GM12878 (cell line): ENCODE data around the gene PSMD4. TPM values are rescaled to one million over a fixed set of nuclear protein-coding genes. Genes with fewer than 3 reads are reported as not detected.
A peak's percentile ranks its signal among the peaks of the same experiment; 100 is the strongest.

Source experiments
- BCL11A ChIP-seq: IDR thresholded peaks from 2 replicates; pipeline ENCODE4 v1.6.1; 2011; ENCODE audit warnings: low read depth, low read length
- BCL3 ChIP-seq: IDR thresholded peaks from 2 replicates; pipeline ENCODE4 v1.6.1; 2011; ENCODE audit warnings: borderline replicate concordance, low read depth, mild to moderate bottlenecking, moderate library complexity, low read length; ENCODE audit not compliant: insufficient read depth, poor library complexity, severe bottlenecking
- CHD4 ChIP-seq: fragments of 200-600 bp; sonication (generic); IDR thresholded peaks from 2 replicates; pipeline ENCODE4 v1.6.1; 2016; ENCODE audit warnings: mild to moderate bottlenecking
- CTCF ChIP-seq, 3 experiments: IDR thresholded peaks in 2 of 3; conservative IDR thresholded peaks in 1 of 3; 2 replicates each; pipeline ENCODE4 v1.5.1; 2011; ENCODE audit warnings: low read depth in 3 of 3, low read length in 3 of 3, mild to moderate bottlenecking in 3 of 3, control low read depth in 2 of 3, moderate library complexity in 2 of 3, inconsistent platforms in 1 of 3, mixed read lengths in 1 of 3; ENCODE audit not compliant: control insufficient read depth in 2 of 3, insufficient read depth in 1 of 3; ENCODE audit errors: extremely low read depth in 1 of 3
- HDGF ChIP-seq: fragments of 450-650 bp; IDR thresholded peaks from 2 replicates; pipeline ENCODE4 v1.6.1; 2016; ENCODE audit warnings: antibody characterized with exemption
- IRF4 ChIP-seq: IDR thresholded peaks from 2 replicates; pipeline ENCODE4 v1.6.1; 2011; ENCODE audit warnings: low read depth, low read length
- MEF2B ChIP-seq: fragments of 450-650 bp; IDR thresholded peaks from 2 replicates; pipeline ENCODE4 v1.6.1; 2018; ENCODE audit warnings: mild to moderate bottlenecking, moderate library complexity; ENCODE audit not compliant: partially characterized antibody, poor library complexity, severe bottlenecking
- MTA2 ChIP-seq: fragments of 450-650 bp; IDR thresholded peaks from 2 replicates; pipeline ENCODE4 v1.6.1; 2016; ENCODE audit warnings: low read depth, mild to moderate bottlenecking, moderate library complexity
- NFIC ChIP-seq: IDR thresholded peaks from 2 replicates; pipeline ENCODE4 v1.6.1; 2012; ENCODE audit warnings: low read depth, mild to moderate bottlenecking, inconsistent platforms, low read length, moderate library complexity
- NRF1 ChIP-seq: conservative IDR thresholded peaks from 2 replicates; pipeline ENCODE4 v1.6.1; 2011; ENCODE audit warnings: mild to moderate bottlenecking, low read depth, low read length, improper control_type of control experiment
- PBX3 ChIP-seq: IDR thresholded peaks from 2 replicates; pipeline ENCODE4 v1.6.1; 2011; ENCODE audit warnings: mild to moderate bottlenecking, low read depth, low read length, moderate library complexity; ENCODE audit not compliant: insufficient replicate concordance
- POLR2A ChIP-seq: IDR thresholded peaks from 2 replicates; pipeline ENCODE4 v1.6.1; 2011; ENCODE audit warnings: low read depth, mild to moderate bottlenecking, low read length
- SIX5 ChIP-seq: IDR thresholded peaks from 2 replicates; pipeline ENCODE4 v1.6.1; 2011; ENCODE audit warnings: mild to moderate bottlenecking, low read depth, low read length, moderate library complexity; ENCODE audit not compliant: severe bottlenecking
- SREBF1 ChIP-seq: IDR thresholded peaks from 2 replicates; pipeline ENCODE4 v1.6.1; 2012; ENCODE audit warnings: mild to moderate bottlenecking, low read length
- ZBTB33 ChIP-seq: fragments of 450-650 bp; IDR thresholded peaks from 2 replicates; pipeline ENCODE4 v1.6.1; 2017; ENCODE audit warnings: mild to moderate bottlenecking
- ZNF24 ChIP-seq: fragments of 450-650 bp; IDR thresholded peaks from 2 replicates; pipeline ENCODE4 v1.6.1; 2017; ENCODE audit warnings: antibody characterized with exemption, mild to moderate bottlenecking
- polyA plus RNA-seq, 11 experiments: library from polyadenylated mRNA; depleted of rRNA in 4 of 11; unstranded in 6 of 11; stranded (reverse) in 5 of 11; fragments of >200 nt; fragmentation: Nextera tagmentation in 4 of 11; fragmentation: Illumina TruSeq in 1 of 11; extraction: Ambion mirVana in 4 of 11; extraction: Trizol in 1 of 11; gene quantifications; 1 replicate in 1 of 11; 2 replicates in 10 of 11; pipeline versions ENCODE4 v1.2.1 to v1.2.3, GENCODE V29; 2011 to 2016; ENCODE audit warnings: inconsistent platforms in 2 of 11, missing spikeins in 2 of 11, low read depth in 1 of 11
- total RNA-seq, 4 experiments: library from RNA; depleted of rRNA in 3 of 4; stranded (reverse); fragments of >200 nt in 3 of 4; fragmentation: Illumina TruSeq in 1 of 4; extraction: Trizol in 1 of 4; gene quantifications; 2 replicates each; pipeline versions ENCODE4 v1.2.1 to v1.2.3, GENCODE V29; 2013 to 2021
- TF ChIP-seq, protein P1 (sequence below): fragments of 450-650 bp; IDR thresholded peaks from 2 replicates; pipeline ENCODE4 v1.6.1; 2017; ENCODE audit warnings: mild to moderate bottlenecking, low read depth, inconsistent platforms; ENCODE audit not compliant: poor library complexity, severe bottlenecking
- TF ChIP-seq, protein P2 (sequence below): fragments of 150-350 bp; IDR thresholded peaks from 2 replicates; pipeline ENCODE4 v1.6.1; 2014; ENCODE audit warnings: mild to moderate bottlenecking, low read depth, low read length

PSMD4 gene
- total and polyA plus RNA-seq, 10 of the 15 experiments (the other 5 are each of a cell fraction or from before 2014, with no cell fraction given): 129 to 281 (median 188) TPM

- no peak for TF ChIP-seq CTCF (IDR thresholded peaks at IDR 0.05 in 2 of 3, conservative IDR thresholded peaks at IDR 0.05 in 1 of 3; ENCODE audit: control insufficient read depth in 2 of 3, extremely low read depth in 1 of 3, insufficient read depth in 1 of 3, low read depth in 3 of 3, low read length in 3 of 3)
- TF ChIP-seq HDGF: peak; percentile 97
- TF ChIP-seq POLR2A: peak; percentile 84
- TF ChIP-seq IRF4: 0 out of 2 replicates have a peak, but pooled peaks have one; percentile 21
- TF ChIP-seq, protein P1, sequence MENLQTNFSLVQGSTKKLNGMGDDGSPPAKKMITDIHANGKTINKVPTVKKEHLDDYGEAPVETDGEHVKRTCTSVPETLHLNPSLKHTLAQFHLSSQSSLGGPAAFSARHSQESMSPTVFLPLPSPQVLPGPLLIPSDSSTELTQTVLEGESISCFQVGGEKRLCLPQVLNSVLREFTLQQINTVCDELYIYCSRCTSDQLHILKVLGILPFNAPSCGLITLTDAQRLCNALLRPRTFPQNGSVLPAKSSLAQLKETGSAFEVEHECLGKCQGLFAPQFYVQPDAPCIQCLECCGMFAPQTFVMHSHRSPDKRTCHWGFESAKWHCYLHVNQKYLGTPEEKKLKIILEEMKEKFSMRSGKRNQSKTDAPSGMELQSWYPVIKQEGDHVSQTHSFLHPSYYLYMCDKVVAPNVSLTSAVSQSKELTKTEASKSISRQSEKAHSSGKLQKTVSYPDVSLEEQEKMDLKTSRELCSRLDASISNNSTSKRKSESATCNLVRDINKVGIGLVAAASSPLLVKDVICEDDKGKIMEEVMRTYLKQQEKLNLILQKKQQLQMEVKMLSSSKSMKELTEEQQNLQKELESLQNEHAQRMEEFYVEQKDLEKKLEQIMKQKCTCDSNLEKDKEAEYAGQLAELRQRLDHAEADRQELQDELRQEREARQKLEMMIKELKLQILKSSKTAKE: peak; percentile 99
- no peak for TF ChIP-seq ZNF24
- peak; percentile 21 for TF ChIP-seq SIX5
- TF ChIP-seq SREBF1: peak; percentile 7; the same call in 1 of the 2 replicates
- TF ChIP-seq BCL11A: peak; percentile 6; the same call in 1 of the 2 replicates
- TF ChIP-seq MTA2: peak; percentile 25; the same call in 1 of the 2 replicates
- TF ChIP-seq NFIC: no peak
- peak; percentile 98 for TF ChIP-seq PBX3
- no peak for TF ChIP-seq BCL3
- peak; percentile 88; the same call in 1 of the 2 replicates for TF ChIP-seq ZBTB33
- TF ChIP-seq, protein P2, sequence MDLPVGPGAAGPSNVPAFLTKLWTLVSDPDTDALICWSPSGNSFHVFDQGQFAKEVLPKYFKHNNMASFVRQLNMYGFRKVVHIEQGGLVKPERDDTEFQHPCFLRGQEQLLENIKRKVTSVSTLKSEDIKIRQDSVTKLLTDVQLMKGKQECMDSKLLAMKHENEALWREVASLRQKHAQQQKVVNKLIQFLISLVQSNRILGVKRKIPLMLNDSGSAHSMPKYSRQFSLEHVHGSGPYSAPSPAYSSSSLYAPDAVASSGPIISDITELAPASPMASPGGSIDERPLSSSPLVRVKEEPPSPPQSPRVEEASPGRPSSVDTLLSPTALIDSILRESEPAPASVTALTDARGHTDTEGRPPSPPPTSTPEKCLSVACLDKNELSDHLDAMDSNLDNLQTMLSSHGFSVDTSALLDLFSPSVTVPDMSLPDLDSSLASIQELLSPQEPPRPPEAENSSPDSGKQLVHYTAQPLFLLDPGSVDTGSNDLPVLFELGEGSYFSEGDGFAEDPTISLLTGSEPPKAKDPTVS: peak; percentile 37; the same call in 1 of the 2 replicates
- peak; percentile 20 for TF ChIP-seq MEF2B
- peak; percentile 35; the same call in 1 of the 2 replicates for TF ChIP-seq NRF1
- TF ChIP-seq CHD4: no peak
These were observed 27.7 kb downstream of the PSMD4 start, which contains the start of gene ZNF687 (continued) for GRCh38 chr1:151281969-151282882.
